Activated naive CD4-positive, alpha-beta T cell treated with anti-CD3 and anti-CD28 coated beads, Interleukin-2, amount 50 U/mL, for 16 hours (primary cell): Measurements from ENCODE around the gene SETBP1.

Source experiments
- DNase-seq: peaks from one replicate; pipeline ENCODE4 v3.0.0-alpha.2; 2020

Gene SETBP1

GRCh38 chr18:44916429-44917207 is 235.9 kb downstream of the SETBP1 start:
- no peak for DNase-seq

- DNase-seq = no peak
These were observed 236.8 kb downstream of the SETBP1 start for GRCh38 chr18:44917216-44918141.

- no peak for DNase-seq
These were observed 237.4 kb downstream of the SETBP1 start for GRCh38 chr18:44918142-44918476.

GRCh38 chr18:44920441-44920840 is 239.8 kb downstream of the SETBP1 start:
- DNase-seq = no peak

GRCh38 chr18:44921974-44922373 is 241.3 kb downstream of the SETBP1 start:
- no peak for DNase-seq

DNA sequence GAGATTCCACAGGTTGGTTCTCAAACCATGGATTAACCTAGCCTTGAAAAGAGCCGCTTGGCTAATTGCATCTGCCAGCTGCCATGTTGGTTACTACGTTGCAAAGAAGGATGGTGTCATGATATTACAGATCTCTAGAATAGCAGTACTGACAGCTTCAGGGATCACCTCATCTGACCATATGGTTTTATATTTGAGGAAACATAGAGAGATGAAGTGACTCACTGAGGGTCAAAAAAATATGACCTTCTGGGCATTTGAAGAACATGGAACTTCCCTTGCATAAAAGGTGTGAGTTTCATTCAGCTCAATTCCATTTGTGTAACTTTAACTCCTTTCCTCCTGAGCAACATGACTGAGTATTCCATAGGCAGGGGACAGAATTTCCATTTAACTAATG is 242.3 kb downstream of the SETBP1 start:
- no peak for DNase-seq

- DNase-seq = no peak
These were observed 244.3 kb downstream of the SETBP1 start for GRCh38 chr18:44924785-44925499.

DNA sequence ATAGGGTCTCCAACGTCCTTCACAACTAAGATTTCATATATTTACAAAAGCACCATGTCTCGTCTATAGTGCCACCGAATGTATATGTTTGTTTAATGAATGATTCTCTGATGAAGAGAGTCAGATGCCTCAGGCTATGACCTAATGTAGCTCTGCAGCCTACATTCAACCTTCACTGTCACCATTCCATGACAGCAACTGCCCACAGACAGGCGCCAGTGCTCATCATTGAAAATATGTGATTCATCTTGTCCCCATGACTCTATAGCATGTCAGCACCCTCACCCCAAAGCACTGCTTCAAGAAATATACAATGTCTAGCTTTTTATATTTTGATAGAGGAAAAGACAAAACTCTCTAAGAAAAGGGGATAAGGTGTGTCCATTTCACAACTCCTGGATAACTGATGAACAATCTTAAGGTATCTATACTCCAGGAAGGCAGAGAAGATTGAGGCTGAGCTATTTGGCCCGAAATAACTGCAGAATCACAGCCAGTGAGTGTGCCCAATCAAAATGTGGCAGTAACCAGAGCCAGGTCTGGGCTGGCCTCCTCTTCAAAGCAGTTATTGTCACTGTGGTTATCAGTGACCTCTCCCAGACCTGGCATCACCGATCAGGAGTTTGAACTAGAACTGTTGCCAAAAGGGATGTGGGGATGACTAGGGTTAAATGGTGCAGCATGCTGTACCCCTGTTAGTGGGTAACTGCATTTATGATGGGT is 246.6 kb downstream of the SETBP1 start:
- DNase-seq = no peak

DNA sequence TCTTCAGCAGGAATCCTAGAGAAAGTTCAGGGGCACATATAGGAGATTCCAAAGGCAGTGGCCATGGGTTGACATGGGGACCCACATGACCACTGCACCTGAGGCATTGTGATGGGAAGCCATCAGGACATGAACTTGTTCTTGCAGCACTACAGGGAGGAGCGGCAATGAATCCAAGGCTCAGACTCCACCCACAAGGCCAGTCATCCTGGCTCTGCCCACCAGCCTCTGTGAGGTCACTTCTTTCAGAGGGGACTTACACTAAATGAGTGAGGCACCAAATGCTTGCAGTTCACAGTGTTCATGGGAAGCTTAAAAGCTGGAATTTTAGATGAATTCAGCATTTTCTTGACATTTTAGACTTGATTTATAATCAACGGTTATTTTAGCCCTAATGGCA is 254.2 kb downstream of the SETBP1 start:
- no peak for DNase-seq

GRCh38 chr18:44935455-44935854 is 254.8 kb downstream of the SETBP1 start:
- DNase-seq = no peak

GRCh38 chr18:44936485-44936884 is 255.8 kb downstream of the SETBP1 start:
- DNase-seq = no peak

DNA sequence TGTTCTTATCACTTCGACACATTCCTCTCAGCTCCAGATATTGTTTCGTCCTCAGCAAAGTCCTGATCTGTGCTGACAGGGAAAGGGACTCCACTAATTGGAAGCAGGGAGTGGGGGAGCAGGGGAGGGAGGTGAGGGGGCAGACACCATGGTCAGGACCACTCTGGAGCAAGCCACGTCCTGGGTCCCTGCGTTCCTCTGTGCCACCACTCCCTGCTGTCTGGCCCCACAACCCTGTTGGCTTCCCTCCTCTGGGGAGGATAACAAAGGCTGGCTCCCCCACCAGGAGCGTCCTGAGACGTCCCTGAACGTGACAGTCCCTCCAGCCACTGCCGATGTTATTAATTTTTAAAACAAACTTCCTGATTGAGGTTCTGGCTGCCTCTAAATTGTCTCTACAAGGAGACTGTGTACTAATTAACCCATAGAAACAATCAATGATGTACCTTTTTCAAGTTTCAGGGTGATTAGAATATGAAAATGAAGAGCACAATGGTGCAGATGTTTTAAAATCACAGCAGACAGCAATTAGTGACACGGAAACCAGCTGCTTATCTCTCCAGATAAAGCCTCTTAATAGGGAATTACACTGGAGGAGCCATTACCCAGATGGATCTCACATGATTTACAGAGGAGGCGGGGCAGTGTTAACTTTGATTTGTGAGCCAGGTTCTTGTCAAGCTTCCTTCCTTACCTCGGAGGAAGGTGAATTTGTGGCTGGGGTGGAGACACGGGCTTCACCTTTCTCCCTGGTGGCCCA is 257.5 kb downstream of the SETBP1 start:
- no peak for DNase-seq

DNA sequence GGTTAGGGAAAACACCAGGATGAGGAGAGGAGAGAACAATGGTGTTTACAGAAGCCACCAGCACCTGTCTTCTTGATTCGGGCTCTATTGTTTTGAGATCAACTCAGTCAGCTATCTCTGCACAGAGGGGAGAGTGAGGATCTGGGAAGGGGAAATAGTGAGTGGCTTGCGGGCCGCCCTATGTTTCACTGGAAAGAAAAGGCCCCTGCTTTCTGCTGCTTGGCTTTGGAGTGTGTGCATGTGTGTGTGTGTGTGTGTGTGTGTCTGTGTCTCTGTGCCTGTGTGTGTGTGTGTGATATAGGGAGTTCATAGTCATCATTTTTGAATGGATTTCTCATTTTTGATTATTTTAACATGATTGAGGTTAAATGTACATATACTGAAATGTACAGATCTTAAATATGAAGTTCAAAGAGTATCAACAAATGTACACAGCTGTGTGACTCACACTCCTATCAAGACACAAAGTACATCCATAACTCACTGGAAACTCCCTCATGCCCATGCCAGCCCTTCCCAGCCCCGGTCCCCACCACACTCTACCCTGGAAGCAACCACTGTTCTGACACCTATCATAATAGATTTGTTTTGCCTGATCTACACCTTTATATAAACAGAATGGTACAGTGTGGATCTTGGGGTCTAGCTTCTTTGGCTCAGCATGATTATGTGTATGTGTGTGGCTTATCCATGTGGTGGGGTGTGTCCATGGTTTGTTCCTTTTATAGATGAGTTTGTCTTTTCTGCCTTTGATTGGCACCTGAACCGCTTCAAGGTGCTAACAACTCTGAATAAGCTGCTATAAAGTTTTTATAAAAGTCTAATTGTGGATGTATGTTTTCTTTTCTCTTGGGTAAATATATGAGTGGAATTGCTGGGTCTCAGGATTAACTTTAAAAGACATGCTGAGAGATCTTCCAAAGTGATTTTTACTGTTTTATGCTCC is 258.3 kb downstream of the SETBP1 start:
- DNase-seq = no peak

- DNase-seq = no peak
These were observed 260.8 kb downstream of the SETBP1 start for GRCh38 chr18:44941516-44941915.

DNA sequence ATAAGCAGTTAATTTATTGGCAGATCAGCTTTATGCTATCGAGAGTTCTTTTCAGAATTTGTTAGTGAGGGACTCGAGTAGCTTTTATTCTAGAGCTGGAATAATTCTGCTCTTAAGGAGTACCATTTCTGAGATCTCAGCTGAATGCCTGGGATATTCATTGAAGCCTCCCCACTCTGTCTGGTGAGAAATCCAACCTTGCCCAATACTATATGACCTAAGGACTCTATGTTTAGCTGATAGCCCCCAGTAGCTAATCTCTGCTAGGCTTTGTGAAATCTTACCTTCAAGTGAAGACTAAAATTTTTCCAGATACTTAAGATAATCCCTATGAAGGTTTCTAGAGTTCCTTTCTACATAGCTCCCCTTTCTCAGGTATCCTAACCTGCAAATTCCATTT is 261.4 kb downstream of the SETBP1 start:
- DNase-seq = no peak

DNA sequence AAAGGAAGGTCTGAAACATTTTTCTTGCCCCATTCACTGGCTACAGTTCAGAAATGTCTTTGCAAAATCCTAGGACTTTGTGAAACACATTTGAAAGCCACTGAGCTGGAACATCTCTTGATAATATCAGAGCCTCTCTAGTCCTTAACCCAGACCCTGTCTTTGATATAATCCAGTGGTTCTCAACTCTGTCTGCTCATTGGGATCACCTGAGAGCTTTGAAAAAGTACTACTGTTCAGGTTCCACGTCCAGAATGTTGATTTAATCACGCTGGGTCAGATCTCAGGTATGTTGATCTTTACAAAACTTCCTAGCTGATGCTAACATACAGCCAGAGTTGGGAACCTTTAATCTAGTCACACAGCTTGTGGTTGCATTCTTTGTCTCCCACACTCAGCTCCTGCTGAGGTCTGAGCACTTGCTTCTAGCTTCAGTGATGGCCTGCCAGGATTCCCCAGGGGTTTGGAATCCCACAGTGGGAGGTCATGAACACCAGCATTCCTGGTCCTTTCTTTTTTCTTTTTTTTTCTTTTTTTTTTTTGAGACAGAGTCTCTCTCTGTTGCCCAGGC is 262.7 kb downstream of the SETBP1 start:
- DNase-seq = no peak

DNA sequence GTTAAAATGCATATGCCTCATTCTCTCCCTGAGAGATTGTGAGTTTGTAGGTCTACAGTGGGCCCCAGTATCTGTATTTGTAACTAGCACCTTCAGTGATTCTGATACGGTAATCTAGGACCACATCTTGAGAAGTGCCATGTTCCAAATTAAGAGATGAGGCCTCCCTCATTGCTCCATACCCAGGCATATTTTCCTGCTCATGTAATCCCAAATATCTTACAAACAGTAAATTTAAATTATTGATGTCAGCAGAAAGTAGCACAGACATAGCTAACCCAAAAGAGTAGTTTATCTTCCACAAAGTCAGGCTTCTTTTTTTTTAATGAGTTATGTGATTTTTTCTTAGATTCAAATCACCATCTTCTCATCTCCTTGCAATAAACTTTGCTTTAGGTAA is 263.8 kb downstream of the SETBP1 start:
- no peak for DNase-seq

- DNase-seq = no peak
These were observed 265.3 kb downstream of the SETBP1 start for GRCh38 chr18:44945888-44946401.

- DNase-seq = no peak
These were observed 265.9 kb downstream of the SETBP1 start for GRCh38 chr18:44946529-44947113.

DNA sequence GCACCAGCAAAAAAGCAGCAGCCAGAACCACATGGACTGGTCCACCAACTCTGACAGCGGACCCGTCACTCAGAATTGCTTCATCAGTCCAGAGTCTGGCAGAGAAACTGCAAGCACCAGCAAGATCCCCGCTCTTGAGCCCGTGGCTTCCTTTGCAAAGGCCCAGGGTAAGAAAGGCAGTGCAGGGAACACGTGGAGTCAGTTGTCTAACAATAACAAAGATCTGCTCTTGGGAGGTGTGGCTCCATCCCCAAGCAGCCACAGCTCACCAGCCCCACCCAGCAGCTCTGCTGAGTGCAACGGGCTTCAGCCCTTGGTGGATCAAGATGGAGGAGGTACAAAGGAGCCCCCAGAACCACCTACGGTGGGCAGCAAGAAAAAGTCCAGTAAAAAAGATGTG is 269.3 kb downstream of the SETBP1 start:
- no peak for DNase-seq
